Cortex of kidney (tissue), 1 donor: ENCODE data around the gene STPG1.

ENCODE experiments used
- DNase-seq: peaks from one replicate; lab custom pipeline; 2025; lab: John Stamatoyannopoulos, UW

STPG1 gene

GRCh38 chr1:24317956-24318614 is 95.5 kb downstream of the STPG1 start:
- DNase-seq = no peak

DNA sequence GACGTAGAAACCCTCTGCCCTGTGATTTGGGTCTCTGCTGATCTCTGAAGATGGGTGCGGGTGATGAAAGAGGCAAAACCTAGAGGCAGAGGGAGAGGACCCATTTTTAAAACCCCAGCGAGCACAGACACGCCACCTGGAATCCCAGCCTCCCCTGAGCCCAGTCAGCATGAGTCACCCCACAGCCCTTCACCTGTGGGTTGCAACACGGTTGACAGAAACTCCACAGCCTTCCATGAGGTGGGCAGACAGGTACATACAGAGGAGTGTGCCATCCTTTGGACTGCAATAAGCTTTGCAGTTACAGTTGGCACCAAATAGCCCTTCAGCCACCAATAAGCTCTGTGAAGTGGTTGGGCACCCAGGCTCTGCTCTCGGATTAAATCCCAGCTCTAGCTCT is 96.5 kb downstream of the STPG1 start:
- no peak for DNase-seq

DNA sequence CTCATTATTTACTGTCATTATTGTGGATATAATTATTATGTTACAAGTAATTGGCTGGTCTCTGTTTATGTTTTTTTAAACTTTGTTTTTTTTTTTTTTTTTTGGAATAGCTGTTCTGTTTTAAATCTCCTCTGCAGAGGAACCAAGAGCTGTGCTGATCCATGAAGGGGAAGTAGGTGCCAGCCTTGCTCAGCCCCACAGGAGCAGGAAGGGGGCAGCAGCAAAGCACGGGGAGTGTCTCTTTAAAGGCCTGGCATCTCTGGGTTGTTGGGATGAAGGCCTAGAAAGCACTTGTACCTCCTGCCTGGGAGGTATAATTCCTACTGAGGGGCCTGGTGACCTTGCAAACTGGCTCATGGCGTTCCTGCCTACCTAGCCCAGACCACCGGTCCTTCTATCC is 96.9 kb downstream of the STPG1 start:
- DNase-seq = no peak

DNA sequence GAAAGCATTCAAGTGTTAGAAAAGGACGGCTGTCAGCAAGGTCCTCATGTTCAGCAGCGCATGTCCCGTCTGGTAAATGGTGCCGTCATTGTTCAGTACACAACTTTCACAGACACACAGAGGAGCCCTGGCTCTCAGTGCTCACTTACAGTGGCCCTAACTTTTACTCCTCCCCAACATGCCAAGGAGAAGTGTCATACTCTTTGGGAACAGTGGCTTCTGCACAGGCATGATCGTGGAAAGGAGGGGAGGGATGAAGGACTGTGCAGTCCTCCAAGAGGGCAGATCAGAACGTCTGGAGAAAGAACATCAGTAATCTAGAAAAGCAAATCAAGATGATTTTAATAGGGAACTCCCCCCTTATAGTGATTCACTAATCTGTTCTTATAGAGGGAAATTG is 98.2 kb downstream of the STPG1 start:
- no peak for DNase-seq

GRCh38 chr1:24311741-24312140 is 101.8 kb downstream of the STPG1 start:
- no peak for DNase-seq

DNA sequence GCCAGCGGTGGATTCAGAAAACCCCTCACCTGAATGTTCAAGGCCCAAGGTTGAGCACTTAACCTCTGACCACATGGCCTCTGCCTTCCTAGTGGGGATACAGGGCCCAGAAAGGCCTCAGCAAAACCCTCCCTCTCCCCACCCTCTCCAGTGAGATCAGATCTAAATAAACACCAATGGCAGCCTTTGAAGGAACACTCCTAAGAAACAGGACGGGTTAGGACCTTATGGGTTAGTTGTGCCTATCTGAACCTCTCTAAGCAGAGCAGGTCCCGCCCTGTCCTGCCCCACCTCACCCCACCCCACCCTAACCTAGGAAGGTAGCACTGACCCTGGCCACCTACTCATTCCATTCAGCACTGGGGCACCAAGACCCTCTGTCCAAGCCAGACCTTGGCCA is 102.3 kb downstream of the STPG1 start:
- no peak for DNase-seq

- no peak for DNase-seq
These were observed 103.7 kb downstream of the STPG1 start for GRCh38 chr1:24309762-24310485.

DNA sequence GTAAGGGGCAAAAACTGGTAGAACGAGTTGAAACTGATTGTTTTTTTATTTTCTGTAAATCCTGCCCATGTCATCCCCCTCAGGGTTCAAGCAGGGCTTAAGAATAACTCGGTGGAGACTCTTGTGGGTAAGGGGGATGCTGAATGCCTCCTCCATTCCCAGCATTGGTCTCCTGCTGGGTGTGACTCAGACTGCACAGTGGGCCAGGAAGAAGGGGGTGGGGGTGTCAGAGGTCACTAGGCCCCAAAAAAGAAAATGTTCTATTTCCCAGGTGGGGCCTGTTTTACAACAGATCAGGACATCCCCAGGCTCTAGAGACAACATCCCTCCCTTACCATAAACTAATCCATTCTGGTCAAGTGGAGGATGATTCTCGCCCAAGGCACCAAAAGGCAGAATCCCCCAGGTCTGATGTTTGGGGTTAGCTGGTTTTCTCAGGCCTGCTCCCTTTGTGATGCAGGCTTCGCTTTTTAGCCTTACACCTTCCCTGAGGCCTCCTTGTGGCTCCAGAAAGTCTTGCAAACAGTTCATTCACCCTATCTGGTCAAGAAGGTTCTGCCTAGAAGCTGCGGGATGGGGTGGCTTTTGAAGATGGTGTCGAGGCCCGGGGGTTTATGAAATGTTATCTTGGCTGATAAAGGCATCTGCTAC is 105.1 kb downstream of the STPG1 start:
- no peak for DNase-seq
